ENCODE data around the gene GGTLC2.
"Not testable (repeated sequence)": the region's sequence is repeated elsewhere in the genome, so short reads cannot be mapped to it uniquely, and the experiment has no call there.

Gene GGTLC2

GRCh38 chr22:22647952-22648351, 3.5 kb downstream of the GGTLC2 start:
- POLR2A ChIA-PET; DNase-seq (ENCODE audit: extremely low spot score); CTCF ChIA-PET: not testable (repeated sequence)

DNA sequence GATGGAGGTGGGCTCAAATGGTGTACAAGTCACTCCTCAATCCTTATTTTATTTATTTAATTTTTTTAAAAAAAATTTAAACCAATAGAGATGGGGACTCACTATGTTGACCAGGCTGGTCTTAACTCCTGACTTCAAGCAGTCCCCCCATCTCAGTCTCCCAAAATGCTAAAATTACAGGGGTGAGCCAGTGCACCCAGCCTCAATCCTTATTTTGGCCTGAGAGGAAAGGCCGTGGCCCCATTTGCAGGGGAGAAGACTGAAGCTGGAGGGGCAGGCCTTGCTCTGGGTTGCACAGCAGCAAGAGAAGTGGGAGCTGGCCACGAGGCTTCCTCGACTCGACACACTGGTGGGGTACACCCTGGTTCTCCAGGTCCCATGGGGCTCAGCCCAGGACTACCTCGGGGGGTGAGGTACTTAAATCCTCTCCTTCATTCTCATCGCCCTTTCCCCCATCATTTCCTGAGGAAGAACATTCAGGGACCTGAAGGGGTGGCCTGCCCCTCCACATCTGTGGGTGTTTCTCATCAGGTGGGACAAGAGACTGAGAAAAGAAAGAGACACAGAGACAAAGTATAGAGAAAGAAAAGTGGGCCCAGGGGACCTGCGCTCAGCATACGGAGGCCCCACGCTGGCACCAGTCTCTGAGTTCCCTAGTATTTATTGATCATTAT, 4.6 kb downstream of the GGTLC2 start:
- CTCF ChIA-PET, POLR2A ChIA-PET: not testable (repeated sequence)

DNA sequence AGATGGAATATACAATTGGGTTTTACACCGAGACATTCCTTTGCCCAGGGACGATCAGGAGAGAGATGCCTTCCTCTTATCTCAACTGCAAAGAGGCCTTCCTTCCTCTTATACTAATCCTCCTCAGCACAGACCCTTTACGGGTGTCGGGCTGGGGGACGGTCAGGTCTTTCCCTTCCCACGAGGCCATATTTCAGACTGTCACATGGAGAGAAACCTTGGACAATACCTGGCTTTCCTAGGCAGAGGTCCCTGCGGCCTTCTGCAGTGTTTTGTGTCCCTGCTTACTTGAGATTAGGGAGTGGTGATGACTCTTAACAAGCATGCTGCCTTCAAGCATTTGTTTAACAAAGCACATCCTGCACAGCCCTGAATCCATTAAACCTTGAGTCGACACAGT, 5.3 kb downstream of the GGTLC2 start:
- POLR2A ChIA-PET; DNase-seq (ENCODE audit: extremely low spot score); CTCF ChIA-PET: not testable (repeated sequence)

More for the DNA sequence above, 4.6 kb downstream of the GGTLC2 start:
- DNase-seq (ENCODE audit: extremely low spot score): not testable (repeated sequence)

- CTCF ChIA-PET; DNase-seq (ENCODE audit: extremely low spot score); POLR2A ChIA-PET: not testable (repeated sequence)
Observed at GRCh38 chr22:22650398-22650797, 6.0 kb downstream of the GGTLC2 start.

DNA sequence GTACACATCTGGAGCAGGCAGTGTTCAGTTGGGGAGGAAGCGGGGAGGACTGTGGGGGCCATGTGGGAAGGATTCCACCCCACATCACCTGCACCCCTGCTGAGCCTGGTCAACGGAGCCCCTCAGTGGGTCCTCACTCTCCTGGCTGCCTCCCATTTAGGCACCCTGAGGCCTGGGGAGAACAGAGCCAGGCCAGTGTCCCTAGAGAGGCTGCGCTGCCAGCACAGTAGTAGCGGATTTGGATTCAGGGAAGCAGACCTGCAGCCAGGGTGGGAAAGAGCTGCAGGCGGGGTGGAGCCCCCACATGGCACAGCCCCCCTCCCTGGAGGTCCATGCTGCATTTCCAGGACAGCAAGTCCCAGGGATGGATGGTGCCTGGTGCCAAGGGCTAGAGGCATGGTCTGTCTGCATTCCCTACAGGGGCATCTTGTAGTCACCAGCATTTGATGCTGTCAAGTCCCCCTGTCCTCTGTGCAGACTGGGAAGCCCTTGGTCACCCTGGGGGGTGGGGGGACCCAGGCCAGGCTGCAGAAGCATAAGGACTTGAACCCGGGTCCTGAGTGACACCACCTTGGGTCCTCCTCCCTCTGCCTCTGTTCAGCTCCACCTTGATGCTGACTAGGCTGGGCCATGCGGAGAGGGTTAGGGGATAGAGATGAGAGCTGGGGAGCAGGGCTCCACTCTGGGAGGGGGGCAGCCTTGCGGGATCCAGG, 6.5 kb downstream of the GGTLC2 start:
- POLR2A ChIA-PET; DNase-seq (ENCODE audit: extremely low spot score): not testable (repeated sequence)
- CTCF ChIA-PET: interaction anchor here (0.9 kb wide), 1 partner anchor 15 kb away, joined by 3 read pairs; no protein-coding TSS in a partner anchor

GRCh38 chr22:22651593-22651992, 7.2 kb downstream of the GGTLC2 start:
- POLR2A ChIA-PET; DNase-seq (ENCODE audit: extremely low spot score): not testable (repeated sequence)
- CTCF ChIA-PET: interaction anchor here (0.9 kb wide), 1 partner anchor 14 kb away, joined by 3 read pairs; no protein-coding TSS in a partner anchor

GRCh38 chr22:22652102-22652501, 7.7 kb downstream of the GGTLC2 start:
- POLR2A ChIA-PET; DNase-seq (ENCODE audit: extremely low spot score); CTCF ChIA-PET: not testable (repeated sequence)

GRCh38 chr22:22652573-22652972, 8.2 kb downstream of the GGTLC2 start:
- POLR2A ChIA-PET; DNase-seq (ENCODE audit: extremely low spot score); CTCF ChIA-PET: not testable (repeated sequence)

DNA sequence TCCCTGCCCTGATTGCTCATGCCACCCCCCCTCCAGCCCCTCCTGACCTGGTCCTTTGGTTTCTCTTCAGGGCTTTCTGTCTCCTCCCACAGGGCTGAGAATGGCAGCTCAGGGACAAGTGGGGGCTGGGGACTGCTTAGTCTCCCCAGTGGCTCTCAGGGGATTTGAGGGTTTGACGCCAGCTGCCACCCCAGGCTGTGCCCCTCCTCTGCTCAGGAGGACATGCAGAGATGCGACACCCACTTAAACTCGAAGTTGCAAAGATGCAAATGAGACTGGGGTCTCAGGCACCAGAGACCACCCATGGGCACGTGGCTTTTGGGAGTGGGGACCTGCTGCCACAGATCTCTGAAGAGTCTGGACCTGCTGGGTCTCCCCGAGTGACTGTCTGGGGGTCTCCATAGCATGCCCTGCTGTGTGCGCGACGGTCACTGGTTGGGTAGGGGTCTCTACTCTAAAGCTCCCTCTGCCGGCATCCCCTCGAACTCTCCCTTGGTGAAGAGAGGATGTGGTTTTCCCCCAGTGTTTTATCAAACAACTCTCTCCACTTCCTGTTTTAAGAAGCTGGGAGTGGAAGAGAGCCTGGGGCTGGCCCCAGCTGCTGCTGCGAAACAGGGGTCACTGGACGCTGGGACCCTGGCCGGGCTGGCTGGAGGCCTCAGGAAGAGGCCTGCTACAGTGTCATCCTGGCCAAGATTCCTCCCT, 9.4 kb downstream of the GGTLC2 start:
- DNase-seq (ENCODE audit: extremely low spot score); POLR2A ChIA-PET; CTCF ChIA-PET: not testable (repeated sequence)

GRCh38 chr22:22655452-22656290, 11.3 kb downstream of the GGTLC2 start:
- DNase-seq (ENCODE audit: extremely low spot score): no peak
- CTCF ChIA-PET: interaction anchor here (1.0 kb wide), 1 partner anchor 10 kb away, joined by 3 read pairs; no protein-coding TSS in a partner anchor
- POLR2A ChIA-PET: no interaction called here
- TF ChIP-seq PKNOX1 (IDR thresholded peaks at IDR 0.05): no peak
- no peak for TF ChIP-seq HDGF (IDR thresholded peaks at IDR 0.05; ENCODE audit: borderline replicate concordance)

GRCh38 chr22:22657712-22658111, 13.3 kb downstream of the GGTLC2 start:
- ChIA-PET POLR2A (no interaction called here), CTCF (no interaction called here)
- no peak for TF ChIP-seq ELF4 (IDR thresholded peaks at IDR 0.05)
- no peak for TF ChIP-seq SUZ12 (IDR thresholded peaks at IDR 0.05)
- no peak for TF ChIP-seq NFRKB (IDR thresholded peaks at IDR 0.05)
- no peak for TF ChIP-seq FOXA1 (IDR thresholded peaks at IDR 0.05)
- no peak for TF ChIP-seq SP1 (IDR thresholded peaks at IDR 0.05)
- TF ChIP-seq ARNT (IDR thresholded peaks at IDR 0.05): no peak
- TF ChIP-seq HDGF (IDR thresholded peaks at IDR 0.05; ENCODE audit: borderline replicate concordance): no peak
- TF ChIP-seq LEF1 (IDR thresholded peaks at IDR 0.05; ENCODE audit: borderline replicate concordance): no peak
- no peak for TF ChIP-seq L3MBTL2 (conservative IDR thresholded peaks at IDR 0.05)
- no peak for TF ChIP-seq FOXK2 (IDR thresholded peaks at IDR 0.05)
- no peak for TF ChIP-seq CTBP1 (IDR thresholded peaks at IDR 0.05; ENCODE audit: borderline replicate concordance)
- no peak for TF ChIP-seq FOXM1 (IDR thresholded peaks at IDR 0.05; ENCODE audit: borderline replicate concordance)
- no peak for TF ChIP-seq TARDBP (IDR thresholded peaks at IDR 0.05)
- no peak for TF ChIP-seq PKNOX1 (IDR thresholded peaks at IDR 0.05)
- no peak for TF ChIP-seq BHLHE40 (IDR thresholded peaks at IDR 0.05; ENCODE audit: borderline replicate concordance)
- TF ChIP-seq ZNF384 (IDR thresholded peaks at IDR 0.05): no peak
- DNase-seq (ENCODE audit: extremely low spot score): no peak

Data from HEK293T (cell line).